Measurements from ENCODE around the gene SIGLEC12. TPM values are rescaled to one million over a fixed set of nuclear protein-coding genes. Genes with fewer than 3 reads are reported as not detected.

Gene SIGLEC12
- total and polyA plus RNA-seq, 9 of the 15 experiments (the other 6 are each of a cell fraction or from before 2014, with no cell fraction given), result 0.08 to 1.3 (median 0.54) TPM

GRCh38 chr19:51514866-51515481 is 13.4 kb upstream of the SIGLEC12 start (continued):
- TF ChIP-seq SNRNP70 (optimal IDR thresholded peaks at IDR 0.05; ENCODE audit: low read depth, low read length), result no peak
- TF ChIP-seq CC2D1A (IDR thresholded peaks at IDR 0.05), result 0 out of 2 replicates have a peak, but pooled peaks have one; percentile 37
- no peak for TF ChIP-seq PKNOX1 (IDR thresholded peaks at IDR 0.05)
- TF ChIP-seq RCOR1 (IDR thresholded peaks at IDR 0.05; ENCODE audit: borderline replicate concordance in 1 of 2, low read depth in 2 of 2, low read length in 2 of 2), result peak in 1 of 2 experiments; percentile 55; a peak in 1 of 4 replicates
- peak; percentile 85 for TF ChIP-seq REST (IDR thresholded peaks at IDR 0.05; ENCODE audit: borderline replicate concordance)
- TF ChIP-seq REST (CRISPR knock-in tag; IDR thresholded peaks at IDR 0.05; ENCODE audit: low read depth), result no peak; the same call in 1 of the 2 replicates
- TF ChIP-seq ZNF780A (CRISPR knock-in tag; IDR thresholded peaks at IDR 0.05), result no peak
- no peak for TF ChIP-seq TGIF2 (CRISPR knock-in tag; IDR thresholded peaks at IDR 0.05)
- no peak for TF ChIP-seq ZNF561 (CRISPR knock-in tag; conservative IDR thresholded peaks at IDR 0.05)
- TF ChIP-seq L3MBTL2 (IDR thresholded peaks at IDR 0.05), result no peak; the same call in none of the 2 replicates
- TF ChIP-seq ZBTB43 (CRISPR knock-in tag; IDR thresholded peaks at IDR 0.05), result no peak
- 0 out of 2 replicates have a peak, but pooled peaks have one; percentile 32 for TF ChIP-seq TEAD4 (IDR thresholded peaks at IDR 0.05; ENCODE audit: low read length)
- TF ChIP-seq TEAD4 (CRISPR knock-in tag; IDR thresholded peaks at IDR 0.05; ENCODE audit: borderline replicate concordance), result no peak
- peak; percentile 85; the same call in 1 of the 2 replicates for TF ChIP-seq EHMT2 (IDR thresholded peaks at IDR 0.05)
- no peak for TF ChIP-seq ELF4 (CRISPR knock-in tag; IDR thresholded peaks at IDR 0.05)
- no peak for TF ChIP-seq ZNF707 (CRISPR knock-in tag; conservative IDR thresholded peaks at IDR 0.05)
- TF ChIP-seq GTF2B (IDR thresholded peaks at IDR 0.05; ENCODE audit: extremely low read depth, insufficient read length), result no peak
- no peak for TF ChIP-seq ILK (tag; IDR thresholded peaks at IDR 0.05; ENCODE audit: borderline replicate concordance, low read depth)

Data from K562 (cell line).